Activated CD4-positive, alpha-beta T cell treated with anti-CD3 and anti-CD28 coated beads for 1 hour (primary cell): Measurements from ENCODE around the gene TARS3.
A peak's percentile ranks its signal among the peaks of the same experiment; 100 is the strongest.
"Not testable (repeated sequence)": the region's sequence is repeated elsewhere in the genome, so short reads cannot be mapped to it uniquely, and the experiment has no call there.

Experiments used
- DNase-seq: peaks from one replicate; pipeline ENCODE4 v3.0.0-alpha.2; 2020

The TARS3 gene

DNA sequence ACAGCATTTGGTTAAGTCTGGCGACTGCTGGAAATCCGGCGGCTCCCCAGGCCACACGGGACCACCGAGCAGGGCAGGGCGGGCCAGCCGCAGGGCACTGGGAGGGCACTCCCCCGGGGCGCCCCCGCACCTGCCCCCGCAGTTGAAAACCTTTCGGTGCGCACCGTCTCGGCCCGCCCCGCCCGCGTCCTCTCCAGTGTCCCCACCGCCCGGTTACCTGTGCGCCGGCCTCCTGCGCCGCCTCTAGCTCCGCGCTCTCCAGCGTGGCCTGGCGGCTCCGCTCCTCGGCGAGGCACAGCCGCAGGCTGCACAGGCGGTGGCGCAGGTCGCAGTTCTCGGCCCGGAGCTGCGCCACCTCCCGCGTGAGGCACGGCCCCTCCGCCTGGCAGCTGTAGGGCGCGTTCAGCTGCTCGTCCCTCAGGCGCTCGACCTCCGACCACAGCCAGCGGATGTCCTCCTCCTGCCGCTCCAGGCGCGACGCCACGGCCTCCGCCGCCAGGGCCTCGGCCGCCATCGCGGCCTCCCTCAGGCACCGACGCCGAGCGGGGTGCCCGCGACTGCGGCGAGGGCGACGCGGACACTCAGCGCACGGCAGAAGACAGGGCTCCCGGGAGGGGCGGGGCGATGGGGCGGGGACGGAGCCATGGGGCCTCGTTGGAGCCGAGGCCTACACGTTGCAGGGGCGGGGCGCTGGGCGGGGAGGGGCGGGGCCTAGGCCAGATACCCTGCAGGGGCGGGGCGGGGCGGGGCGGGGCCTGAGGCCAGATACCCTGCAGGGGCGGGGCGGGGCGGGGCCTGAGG, at the start of gene TARS3:
TSS of gene TARS3 (minus strand) at position 600 of the 801 bp plus-strand sequence. CDS start at position 514, 86 bp downstream.
- DNase-seq: peak; percentile 91

- DNase-seq: no peak
Measured at GRCh38 chr15:101773496-101774100, 49.3 kb upstream of the TARS3 start.

DNA sequence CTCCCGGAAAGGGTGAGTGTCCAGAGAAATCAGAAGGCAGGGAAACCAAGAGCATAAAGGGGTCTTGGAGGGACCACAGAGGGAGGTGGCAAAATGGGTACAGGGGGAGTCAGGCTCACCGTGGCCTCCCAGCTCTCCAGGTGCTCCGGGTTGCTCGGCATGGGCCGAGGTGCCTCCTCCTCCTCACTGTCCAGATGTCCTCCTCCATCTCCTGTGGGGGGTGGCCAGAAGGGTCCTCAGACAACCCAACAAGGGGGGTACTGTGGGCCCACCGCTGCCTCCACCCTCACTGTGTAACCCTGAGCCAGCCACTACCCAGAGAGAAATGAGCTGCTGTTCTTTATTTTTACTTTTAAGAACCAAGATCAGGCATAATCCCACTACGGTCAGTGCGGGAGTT, 48.6 kb upstream of the TARS3 start:
- no peak for DNase-seq

GRCh38 chr15:101767083-101767640, 42.9 kb upstream of the TARS3 start:
- not testable (repeated sequence) for DNase-seq

DNA sequence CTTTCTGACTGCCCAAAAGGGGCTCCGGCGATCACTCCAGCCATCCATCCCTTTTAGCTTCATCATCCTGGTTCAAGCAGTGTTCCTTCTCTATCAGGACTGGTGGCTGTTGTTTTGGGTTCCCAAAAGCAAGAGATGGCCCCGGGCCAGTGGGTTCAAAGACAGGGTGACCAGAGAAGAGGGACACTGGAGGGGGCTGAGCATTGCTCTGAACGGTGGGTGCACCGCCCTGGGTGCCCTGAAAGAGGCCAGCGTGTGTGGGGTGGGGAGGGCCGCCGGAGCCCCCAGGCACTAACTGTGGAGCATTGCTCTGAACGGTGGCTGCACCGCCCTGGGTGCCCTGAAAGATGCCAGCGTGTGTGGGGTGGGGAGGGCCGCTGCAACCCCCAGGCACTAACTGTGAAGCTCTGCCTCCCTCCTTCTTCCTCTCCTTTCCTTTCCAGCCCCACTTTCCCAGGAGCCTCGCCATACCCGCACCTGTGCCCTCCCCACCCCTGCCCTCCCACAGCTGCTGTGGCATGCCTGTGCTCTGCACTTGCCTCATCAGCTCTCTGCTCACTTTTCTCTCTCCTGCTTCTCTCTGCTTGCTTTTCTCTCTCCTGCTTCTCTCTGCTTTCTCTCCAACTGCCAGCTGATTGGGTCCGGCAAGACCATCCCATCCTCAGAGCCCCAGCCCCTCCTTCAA, 41.6 kb upstream of the TARS3 start:
- DNase-seq: no peak

DNA sequence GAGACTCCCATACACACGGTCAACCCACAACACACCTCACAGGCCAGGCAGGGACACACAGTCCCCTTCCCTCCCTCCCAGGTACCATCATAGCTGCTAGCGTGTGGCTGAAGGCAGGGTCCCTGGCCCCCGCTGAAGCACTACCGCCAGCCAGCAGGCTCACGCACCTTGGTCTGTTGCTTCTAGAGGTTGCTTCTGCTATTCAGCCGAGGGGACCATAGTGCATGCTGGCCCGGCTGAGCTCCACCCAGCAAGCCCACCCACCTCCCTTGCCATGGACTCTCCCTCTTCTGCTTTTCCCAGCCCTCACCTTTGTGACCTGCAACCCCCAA, 41.0 kb upstream of the TARS3 start:
- not testable (repeated sequence) for DNase-seq

- DNase-seq: not testable (repeated sequence)
Measured at GRCh38 chr15:101764669-101765339, 40.5 kb upstream of the TARS3 start.

GRCh38 chr15:101746716-101747082, 22.4 kb upstream of the TARS3 start:
- DNase-seq: not testable (repeated sequence)

DNA sequence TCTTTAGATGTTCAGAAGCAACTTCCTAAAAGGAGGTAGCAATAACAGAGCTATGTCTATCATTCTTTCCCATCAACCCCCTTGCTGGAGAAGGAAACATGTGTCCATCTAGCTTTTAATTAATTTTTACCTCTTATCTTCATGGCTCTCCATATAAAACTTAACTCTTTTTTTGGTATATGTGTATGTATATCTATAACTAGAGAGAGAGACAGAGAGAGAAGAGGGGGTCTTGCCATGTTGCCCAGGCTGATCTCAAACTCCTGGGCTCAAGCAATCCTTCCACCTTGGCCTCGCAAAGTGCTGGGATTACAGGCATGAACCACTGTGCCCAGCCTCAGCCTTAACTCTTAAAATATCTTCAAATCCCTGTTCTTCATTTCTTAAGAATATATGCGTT, 10.6 kb upstream of the TARS3 start:
- not testable (repeated sequence) for DNase-seq

DNA sequence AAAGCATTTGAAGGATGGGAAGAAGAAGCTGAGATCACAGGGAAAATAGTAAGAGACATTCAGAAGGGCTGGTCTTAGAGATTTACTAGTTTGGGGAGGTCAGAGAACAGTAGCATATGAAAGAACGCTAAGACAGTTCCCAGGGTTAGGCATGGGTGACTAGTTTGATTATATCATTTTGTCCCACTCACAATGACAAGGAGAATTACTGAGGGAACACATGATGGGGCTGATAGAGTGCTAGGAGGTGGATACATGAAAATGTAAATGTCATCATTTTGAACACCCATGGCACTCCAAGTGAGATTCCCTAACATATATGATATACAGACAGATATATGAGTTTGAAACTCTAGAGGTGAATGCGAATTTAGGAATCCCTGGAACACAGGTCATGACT, 9.3 kb upstream of the TARS3 start:
- DNase-seq: no peak

GRCh38 chr15:101732772-101733171, 8.5 kb upstream of the TARS3 start:
- DNase-seq: no peak

- DNase-seq: no peak
Measured at GRCh38 chr15:101731746-101732145, 7.5 kb upstream of the TARS3 start.

- DNase-seq: no peak
Measured at GRCh38 chr15:101727186-101727585, 2.9 kb upstream of the TARS3 start.

DNA sequence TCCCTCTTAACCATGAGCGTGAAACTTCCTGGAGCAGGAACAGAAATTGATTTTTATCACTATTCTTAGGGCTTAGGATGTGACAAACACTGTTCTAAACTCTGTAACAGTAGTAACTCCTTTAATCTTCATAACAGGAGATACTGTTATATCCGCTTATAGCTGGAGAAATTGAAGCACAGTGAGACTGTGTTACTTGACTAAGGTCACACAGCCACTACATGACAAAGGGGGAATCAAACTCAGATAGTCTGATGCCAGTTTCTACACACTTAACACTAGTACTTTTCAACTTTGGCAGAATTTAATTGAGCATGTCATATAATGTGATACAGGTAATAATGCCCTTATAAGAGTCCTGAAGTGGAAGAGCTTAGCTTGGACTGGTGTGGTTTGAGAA, 800 bp upstream of the TARS3 start:
- no peak for DNase-seq

DNA sequence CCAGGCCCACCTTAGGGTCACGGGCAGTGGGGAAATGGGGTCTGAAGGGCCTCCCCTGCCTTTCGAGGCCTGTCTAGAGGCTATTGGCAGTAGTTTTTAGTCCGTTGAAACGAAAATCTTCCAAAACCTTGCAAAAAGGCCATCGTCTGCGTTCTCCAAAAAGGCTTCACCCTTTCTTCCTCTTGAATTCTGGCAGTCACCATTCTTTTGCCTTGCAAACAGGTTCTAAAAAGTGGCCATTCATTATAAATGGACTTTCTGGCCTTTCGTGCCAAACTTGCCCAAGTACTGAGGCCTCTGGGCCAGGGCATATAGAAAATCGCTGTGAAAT, 367 bp upstream of the TARS3 start:
- no peak for DNase-seq

GRCh38 chr15:101723171-101723873, 951 bp downstream of the TARS3 start:
- DNase-seq: peak; percentile 10

DNA sequence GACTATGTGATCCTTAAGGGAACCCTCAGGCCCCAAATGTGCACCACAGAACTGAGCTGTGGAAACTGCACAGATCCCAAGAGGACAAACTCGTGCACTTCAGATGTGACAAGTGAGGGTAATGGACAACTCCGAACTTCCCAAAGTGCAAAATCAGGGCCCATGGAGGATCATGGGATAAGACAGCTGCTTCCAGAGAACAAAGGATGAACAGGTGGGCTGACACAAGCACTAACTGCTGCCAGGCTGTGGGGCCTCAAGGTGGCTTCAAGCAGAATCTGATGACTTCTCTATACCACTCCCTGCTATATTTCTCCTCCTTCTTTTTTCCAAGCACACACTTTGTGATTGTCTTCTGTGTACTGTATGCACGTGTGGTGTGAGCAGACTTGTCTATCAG, 5.4 kb downstream of the TARS3 start:
- DNase-seq: no peak

DNA sequence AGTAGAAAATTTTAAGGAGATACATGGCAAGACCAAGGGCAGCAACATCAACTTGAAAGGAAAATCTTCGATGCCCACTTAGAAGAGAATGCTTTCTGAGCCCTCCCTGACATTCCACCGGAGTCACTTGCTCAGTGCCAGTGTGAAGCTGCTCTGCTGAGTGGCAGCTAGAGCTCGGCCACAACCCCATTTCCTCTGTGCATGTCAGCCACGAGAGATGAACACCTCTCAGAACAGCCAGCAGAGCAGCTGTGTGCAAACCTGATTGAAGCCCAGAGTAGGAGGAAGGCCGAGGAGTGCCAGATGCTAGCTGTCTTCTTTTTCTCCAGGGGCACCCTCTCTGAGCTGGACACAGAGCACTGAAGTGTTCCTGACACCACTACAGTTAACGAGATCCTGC, 12.2 kb downstream of the TARS3 start:
- no peak for DNase-seq

- no peak for DNase-seq
Measured at GRCh38 chr15:101710806-101711205, 13.5 kb downstream of the TARS3 start.

- DNase-seq: no peak
Measured at GRCh38 chr15:101709466-101709865, 14.8 kb downstream of the TARS3 start.

DNA sequence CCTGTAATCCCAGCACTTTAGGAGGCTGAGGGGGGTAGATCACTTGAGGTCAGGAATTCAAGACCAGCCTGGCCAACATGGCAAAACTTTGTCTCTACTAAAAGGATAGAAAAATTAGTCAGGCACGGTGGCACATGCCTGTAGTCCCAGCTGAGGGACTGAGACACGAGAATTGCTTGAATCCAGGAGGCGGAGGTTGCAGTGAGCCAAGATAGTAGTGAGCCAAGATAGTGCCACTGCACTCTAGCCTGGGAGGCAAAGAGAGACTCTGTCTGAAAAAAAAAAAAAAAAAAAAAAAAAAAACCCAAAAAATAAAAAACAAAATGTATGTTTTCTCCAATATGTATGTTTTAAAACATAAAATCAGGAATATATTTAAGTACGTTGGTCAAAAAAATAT, 16.3 kb downstream of the TARS3 start:
- no peak for DNase-seq

GRCh38 chr15:101702077-101702476, 22.2 kb downstream of the TARS3 start:
- no peak for DNase-seq

- no peak for DNase-seq
Measured at GRCh38 chr15:101698314-101698713, 26.0 kb downstream of the TARS3 start.
